ENCODE results near the gene DPY19L3. TPM values are rescaled to one million over a fixed set of nuclear protein-coding genes. Genes with fewer than 3 reads are reported as not detected.
"Not testable (repeated sequence)": the region's sequence is repeated elsewhere in the genome, so short reads cannot be mapped to it uniquely, and the experiment has no call there.

Gene DPY19L3
- total and polyA plus RNA-seq, 8 donors, result 31.5 to 79.9 (median 67.0) TPM

DNA sequence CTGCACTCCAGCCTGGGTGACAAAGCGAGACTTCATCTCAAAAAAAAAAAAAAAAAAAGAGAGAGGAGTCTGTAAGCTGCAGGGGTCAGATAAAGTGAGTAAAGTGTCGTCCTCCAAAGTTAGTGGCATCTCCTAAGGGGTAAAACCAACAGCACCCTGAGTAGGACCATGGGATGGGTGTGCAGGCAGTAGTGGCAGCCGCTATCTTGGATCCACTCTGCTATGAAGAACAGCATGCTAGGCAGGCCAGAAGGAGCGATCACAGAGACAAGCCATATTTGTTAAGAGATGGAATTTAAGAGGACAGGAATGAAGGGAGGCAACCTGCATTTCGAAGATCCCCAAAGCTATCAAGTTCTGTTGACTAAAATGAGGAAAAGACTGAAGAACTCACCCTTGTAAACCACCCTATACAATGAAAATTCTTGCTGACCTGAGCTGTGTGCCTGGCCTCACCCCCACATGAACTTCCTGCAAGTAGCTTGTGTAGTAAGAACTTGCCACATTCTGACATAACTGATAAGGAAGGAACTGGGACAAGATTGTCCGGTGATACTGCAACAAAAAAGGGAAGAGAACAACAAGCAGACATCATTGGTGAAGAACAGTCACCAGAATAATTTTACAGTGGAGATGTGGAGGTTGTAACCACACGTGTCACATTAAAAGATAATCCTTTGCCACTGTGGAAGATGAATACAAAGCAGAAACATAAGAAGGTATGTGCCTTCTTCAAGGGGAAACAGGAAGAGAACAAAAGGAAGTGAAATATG lies 16.2 kb downstream of the DPY19L3 start:
- ATAC-seq, result peak; percentile 67
- no peak overlapping the region for H3K4me3 ChIP-seq
- no peaks in the 10 kb centered on the region for H3K27me3 ChIP-seq
- TF ChIP-seq, protein P1, sequence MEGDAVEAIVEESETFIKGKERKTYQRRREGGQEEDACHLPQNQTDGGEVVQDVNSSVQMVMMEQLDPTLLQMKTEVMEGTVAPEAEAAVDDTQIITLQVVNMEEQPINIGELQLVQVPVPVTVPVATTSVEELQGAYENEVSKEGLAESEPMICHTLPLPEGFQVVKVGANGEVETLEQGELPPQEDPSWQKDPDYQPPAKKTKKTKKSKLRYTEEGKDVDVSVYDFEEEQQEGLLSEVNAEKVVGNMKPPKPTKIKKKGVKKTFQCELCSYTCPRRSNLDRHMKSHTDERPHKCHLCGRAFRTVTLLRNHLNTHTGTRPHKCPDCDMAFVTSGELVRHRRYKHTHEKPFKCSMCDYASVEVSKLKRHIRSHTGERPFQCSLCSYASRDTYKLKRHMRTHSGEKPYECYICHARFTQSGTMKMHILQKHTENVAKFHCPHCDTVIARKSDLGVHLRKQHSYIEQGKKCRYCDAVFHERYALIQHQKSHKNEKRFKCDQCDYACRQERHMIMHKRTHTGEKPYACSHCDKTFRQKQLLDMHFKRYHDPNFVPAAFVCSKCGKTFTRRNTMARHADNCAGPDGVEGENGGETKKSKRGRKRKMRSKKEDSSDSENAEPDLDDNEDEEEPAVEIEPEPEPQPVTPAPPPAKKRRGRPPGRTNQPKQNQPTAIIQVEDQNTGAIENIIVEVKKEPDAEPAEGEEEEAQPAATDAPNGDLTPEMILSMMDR (IDR thresholded peaks at IDR 0.05), result no peak
- peaks cover 0 to 17% of the 10 kb centered on the region in 2 donors for H3K36me3 ChIP-seq
- intact Hi-C loops (cut with DNase I), result no loop called here
- H3K27ac ChIP-seq, result peak overlapping the region in 1 of 2 donors; percentile 83
- no peak for DNase-seq
- H3K9me3 ChIP-seq, result no peaks in the 10 kb centered on the region
- peaks cover 0 to 36% of the 10 kb centered on the region in 2 donors for H3K4me1 ChIP-seq

DNA sequence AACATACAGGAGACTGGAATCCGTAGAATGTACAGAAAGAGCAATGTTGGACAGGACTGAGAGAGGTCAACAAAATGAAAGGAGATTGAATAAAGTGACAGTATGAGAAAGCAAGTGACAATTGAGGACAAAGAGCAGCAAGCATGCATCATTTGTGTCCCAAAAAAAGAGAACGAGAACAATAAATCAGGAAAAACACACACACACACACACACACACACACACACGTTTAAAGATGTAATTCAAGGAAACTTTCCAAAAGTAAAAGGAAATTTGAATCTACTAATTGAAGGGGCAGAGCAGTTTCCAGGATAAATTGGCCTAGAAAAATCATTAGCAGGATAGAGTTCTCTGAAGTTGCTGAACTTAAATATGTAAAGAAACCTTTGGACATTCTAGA lies 16.9 kb downstream of the DPY19L3 start:
- TF ChIP-seq, protein P1 (IDR thresholded peaks at IDR 0.05), result no peak
- intact Hi-C loops (cut with DNase I), result no loop called here
- peaks cover 0 to 13% of the 10 kb centered on the region in 2 donors for H3K36me3 ChIP-seq
- H3K27ac ChIP-seq, result peak overlapping the region in 1 of 2 donors; percentile 83
- no peak for DNase-seq
- no peaks in the 10 kb centered on the region for H3K27me3 ChIP-seq
- ATAC-seq, result no peak
- no peak overlapping the region for H3K4me3 ChIP-seq
- no peaks in the 10 kb centered on the region for H3K9me3 ChIP-seq
- H3K4me1 ChIP-seq, result peaks cover 0 to 36% of the 10 kb centered on the region in 2 donors

DNA sequence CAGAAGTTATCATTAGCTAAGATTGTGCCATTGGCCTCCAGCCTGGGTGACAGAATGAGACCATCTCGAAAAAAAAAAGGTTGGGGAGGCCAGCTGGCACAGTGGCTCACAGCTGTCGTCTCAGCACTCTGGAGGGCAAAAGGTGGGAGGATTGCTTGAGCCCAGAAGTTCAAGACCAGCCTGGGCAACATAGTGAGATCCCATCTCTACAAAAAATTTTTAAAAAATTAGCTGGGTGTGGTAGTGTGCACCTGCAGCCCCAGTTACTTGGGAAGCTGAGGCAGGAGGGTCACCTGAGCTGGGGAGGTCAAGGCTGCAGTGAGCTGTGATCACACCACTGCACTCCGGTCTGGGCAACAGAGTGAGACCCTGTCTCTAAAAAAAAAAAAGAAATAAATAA lies 18.4 kb downstream of the DPY19L3 start:
- Histone ChIP-seq H3K4me1 (peaks cover 0 to 36% of the 10 kb centered on the region in 2 donors), H3K27ac (peak overlapping the region in 1 of 2 donors; percentile 18), H3K36me3 (peaks cover 0 to 24% of the 10 kb centered on the region in 2 donors)
- ATAC-seq; DNase-seq; H3K4me3 ChIP-seq; H3K27me3 ChIP-seq; H3K9me3 ChIP-seq; intact Hi-C loops (cut with DNase I): not testable (repeated sequence)

DNA sequence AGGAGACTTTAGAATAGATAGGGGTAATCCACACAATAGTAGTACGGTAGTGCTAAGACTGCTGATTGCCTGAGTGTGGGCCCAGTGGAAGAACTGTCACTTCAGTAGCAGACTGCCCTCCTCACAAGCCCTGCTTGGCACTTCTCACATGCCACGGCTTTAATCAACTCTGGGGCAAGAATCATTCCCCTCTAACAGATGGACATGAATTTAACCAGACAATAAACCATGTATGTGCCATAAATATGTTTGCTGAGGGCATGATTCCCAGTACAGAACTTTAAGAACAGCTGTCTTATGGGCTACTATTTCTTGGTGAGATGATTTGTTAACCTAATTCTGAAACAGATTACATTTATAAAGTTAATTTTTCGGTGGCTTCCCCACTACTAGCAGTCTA lies 22.0 kb downstream of the DPY19L3 start:
- no peak overlapping the region for H3K4me3 ChIP-seq
- ATAC-seq (no peak), DNase-seq (no peak)
- intact Hi-C loops (cut with DNase I), result no loop called here
- no peaks in the 10 kb centered on the region for H3K27me3 ChIP-seq
- H3K4me1 ChIP-seq, result peaks cover 0 to 16% of the 10 kb centered on the region in 2 donors
- no peak overlapping the region for H3K27ac ChIP-seq
- TF ChIP-seq, protein P1 (IDR thresholded peaks at IDR 0.05), result no peak
- no peaks in the 10 kb centered on the region for H3K9me3 ChIP-seq
- peaks cover 0 to 21% of the 10 kb centered on the region in 2 donors for H3K36me3 ChIP-seq

DNA sequence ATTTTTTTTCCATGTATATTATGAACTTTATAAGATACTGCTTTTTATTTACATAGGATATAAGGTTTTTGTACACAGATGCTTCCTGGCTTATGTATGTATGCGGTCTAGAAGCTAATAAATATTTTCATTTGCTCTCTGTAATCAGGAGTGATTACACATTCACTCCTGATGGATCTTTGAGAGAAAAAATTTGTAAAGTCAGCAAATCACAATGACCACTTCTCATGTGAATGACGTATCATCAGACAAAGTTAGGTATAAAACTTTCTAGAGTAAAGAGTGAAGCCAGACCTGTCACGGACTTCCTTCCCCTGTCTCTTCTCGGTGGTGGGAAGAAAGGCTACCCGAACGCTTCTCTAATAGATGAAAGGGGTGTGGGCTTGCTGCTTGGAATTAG lies 31.1 kb downstream of the DPY19L3 start:
- no peak for DNase-seq
- H3K4me3 ChIP-seq, result no peak overlapping the region
- no peaks in the 10 kb centered on the region for H3K9me3 ChIP-seq
- H3K27ac ChIP-seq, result no peak overlapping the region
- intact Hi-C loops (cut with DNase I), result no loop called here
- no peak for ATAC-seq
- H3K36me3 ChIP-seq, result peaks cover 0 to 60% of the 10 kb centered on the region in 2 donors
- H3K27me3 ChIP-seq, result no peaks in the 10 kb centered on the region
- H3K4me1 ChIP-seq, result no peaks in the 10 kb centered on the region
- TF ChIP-seq, protein P1 (IDR thresholded peaks at IDR 0.05), result no peak

All from left lung (tissue), 10 donors.